CD4-positive, CD25-positive, alpha-beta regulatory T cell (primary cell): ENCODE results near the gene KLRD1. TPM values are rescaled to one million over a fixed set of nuclear protein-coding genes. Genes with fewer than 3 reads are reported as not detected.
A peak's percentile ranks its signal among the peaks of the same experiment; 100 is the strongest.
"Not testable (repeated sequence)": the region's sequence is repeated elsewhere in the genome, so short reads cannot be mapped to it uniquely, and the experiment has no call there.

Source experiments
- ATAC-seq, 2 donors: fragments of 150-1000 bp; cut with Tn5 transposase; one replicate each; pipeline ENCODE4 v1.10.0; 2021; ENCODE audit warnings: low read depth in 2 of 2, moderate number of reproducible peaks in 2 of 2, moderate library complexity in 1 of 2
- DNase-seq, 3 donors: peaks; one replicate each; pipeline versions ENCODE4 v3.0.0 to v3.0.0-alpha.2; 2012 to 2022; ENCODE audit warnings: mixed read lengths in 1 of 3
- H3K27ac ChIP-seq: one replicate; pipeline ENCODE4 v1.7.0; 2013; ENCODE audit warnings: mild to moderate bottlenecking, low read length; ENCODE audit not compliant: insufficient read depth, poor library complexity, severe bottlenecking
- H3K27me3 ChIP-seq: one replicate; pipeline ENCODE4 v1.7.0; 2013; ENCODE audit warnings: low read length; ENCODE audit not compliant: control insufficient read depth, insufficient read depth
- H3K36me3 ChIP-seq: one replicate; pipeline ENCODE4 v1.7.0; 2013; ENCODE audit warnings: mild to moderate bottlenecking, low read length, moderate library complexity; ENCODE audit not compliant: control insufficient read depth, insufficient read depth
- H3K4me1 ChIP-seq: 2 replicates; pipeline ENCODE4 v1.7.0; 2013; ENCODE audit warnings: mild to moderate bottlenecking, low read length; ENCODE audit not compliant: insufficient read depth, control insufficient read depth, poor library complexity, severe bottlenecking
- H3K4me3 ChIP-seq: one replicate; pipeline ENCODE4 v1.7.0; 2013; ENCODE audit warnings: low read depth, mild to moderate bottlenecking, low read length, moderate library complexity
- H3K9me3 ChIP-seq, 2 experiments: 1 replicate in 1 of 2; 2 replicates in 1 of 2; pipeline ENCODE4 v1.7.0; 2013; ENCODE audit warnings: low read length in 2 of 2, mild to moderate bottlenecking in 1 of 2, moderate library complexity in 1 of 2; ENCODE audit not compliant: control insufficient read depth in 2 of 2
- H3K27ac Mint-ChIP-seq, 3 donors: one replicate each; pipeline ENCODE4 v1.8.0; 2020 to 2022; ENCODE audit warnings: mild to moderate bottlenecking in 3 of 3, mixed read lengths in 3 of 3, moderate library complexity in 2 of 3
- H3K27me3 Mint-ChIP-seq: one replicate; pipeline ENCODE4 v1.8.0; 2022; ENCODE audit warnings: mild to moderate bottlenecking, mixed read lengths
- H3K36me3 Mint-ChIP-seq: one replicate; pipeline ENCODE4 v1.8.0; 2020; ENCODE audit warnings: mixed read lengths
- H3K4me1 Mint-ChIP-seq, 4 donors: one replicate each; pipeline ENCODE4 v1.8.0; 2020 to 2022; ENCODE audit warnings: mixed read lengths in 4 of 4, mild to moderate bottlenecking in 1 of 4
- H3K4me3 Mint-ChIP-seq, 4 donors: one replicate each; pipeline ENCODE4 v1.8.0; 2020 to 2022; ENCODE audit warnings: mild to moderate bottlenecking in 4 of 4, mixed read lengths in 4 of 4, moderate library complexity in 3 of 4
- H3K9me3 Mint-ChIP-seq, 7 donors: one replicate each; pipeline ENCODE4 v1.8.0; 2020 to 2022; ENCODE audit warnings: mixed read lengths in 7 of 7, mild to moderate bottlenecking in 3 of 7, moderate library complexity in 2 of 7
- polyA plus RNA-seq, 4 donors: library from polyadenylated mRNA; unstranded; fragments of 300-500 nt; fragmentation: Illumina TruSeq; gene quantifications; one replicate each; pipeline ENCODE4 v1.2.3, GENCODE V29; 2021
- total RNA-seq: library from RNA; stranded (reverse); gene quantifications from one replicate; pipeline ENCODE4 v1.2.3, GENCODE V29; 2022

KLRD1 gene
- total and polyA plus RNA-seq, 5 donors from 2014 or later = 0.01 to 1.9 (median 0.20) TPM

- Histone ChIP-seq H3K4me1 (no peaks in the 10 kb centered on the region), H3K9me3 (no peaks in the 10 kb centered on the region), H3K4me3 (no peak overlapping the region), H3K27me3 (no peaks in the 10 kb centered on the region), H3K36me3 (no peaks in the 10 kb centered on the region), H3K27ac (no peak overlapping the region)
- H3K4me1 Mint-ChIP-seq = peaks cover 0 to 5% (median 0%) of the 10 kb centered on the region in 4 donors
- peak overlapping the region in 1 of 4 donors; percentile 85 for H3K4me3 Mint-ChIP-seq
- peaks cover 0 to 2% (median 0%) of the 10 kb centered on the region in 7 donors for H3K9me3 Mint-ChIP-seq
- H3K27me3 Mint-ChIP-seq = no peaks in the 10 kb centered on the region
- ATAC-seq = no peak
- H3K36me3 Mint-ChIP-seq = no peaks in the 10 kb centered on the region
- H3K27ac Mint-ChIP-seq = no peak overlapping the region
- no peak for DNase-seq
These were observed 31.6 kb downstream of the KLRD1 start for GRCh38 chr12:10339053-10339840.

GRCh38 chr12:10340946-10341345 is 33.3 kb downstream of the KLRD1 start:
- DNase-seq, H3K9me3 ChIP-seq, H3K4me1 ChIP-seq, H3K27me3 ChIP-seq, H3K27ac Mint-ChIP-seq, ATAC-seq, H3K4me3 Mint-ChIP-seq, H3K9me3 Mint-ChIP-seq, H3K27ac ChIP-seq, H3K27me3 Mint-ChIP-seq, H3K4me1 Mint-ChIP-seq, H3K36me3 ChIP-seq, H3K36me3 Mint-ChIP-seq, H3K4me3 ChIP-seq: not testable (repeated sequence)

GRCh38 chr12:10341892-10342509 is 34.3 kb downstream of the KLRD1 start:
- Mint-ChIP-seq H3K9me3 (peaks cover 0 to 2% (median 0%) of the 10 kb centered on the region in 7 donors), H3K27me3 (no peaks in the 10 kb centered on the region), H3K4me3 (no peak overlapping the region), H3K4me1 (peaks cover 0 to 5% (median 0%) of the 10 kb centered on the region in 4 donors), H3K36me3 (no peaks in the 10 kb centered on the region), H3K27ac (no peak overlapping the region)
- Histone ChIP-seq H3K4me1 (no peaks in the 10 kb centered on the region), H3K36me3 (no peaks in the 10 kb centered on the region), H3K9me3 (no peaks in the 10 kb centered on the region), H3K27ac (no peak overlapping the region), H3K27me3 (no peaks in the 10 kb centered on the region), H3K4me3 (no peak overlapping the region)
- no peak for DNase-seq
- no peak for ATAC-seq

GRCh38 chr12:10351457-10351856 is 43.8 kb downstream of the KLRD1 start:
- peaks cover 33% of the 10 kb centered on the region for H3K27me3 Mint-ChIP-seq

GRCh38 chr12:10354071-10354470 is 46.4 kb downstream of the KLRD1 start:
- no peaks in the 10 kb centered on the region for H3K36me3 Mint-ChIP-seq
- H3K27ac ChIP-seq = no peak overlapping the region
- no peak overlapping the region for H3K27ac Mint-ChIP-seq
- no peak overlapping the region for H3K4me3 Mint-ChIP-seq
- ATAC-seq (no peak), DNase-seq (no peak)
- no peaks in the 10 kb centered on the region for H3K27me3 ChIP-seq
- no peaks in the 10 kb centered on the region for H3K9me3 ChIP-seq
- no peaks in the 10 kb centered on the region for H3K4me1 Mint-ChIP-seq
- no peaks in the 10 kb centered on the region for H3K4me1 ChIP-seq
- H3K9me3 Mint-ChIP-seq = peaks cover 0 to 10% (median 0%) of the 10 kb centered on the region in 7 donors
- no peaks in the 10 kb centered on the region for H3K36me3 ChIP-seq
- H3K27me3 Mint-ChIP-seq = peaks cover 42% of the 10 kb centered on the region
- H3K4me3 ChIP-seq = no peak overlapping the region

More at GRCh38 chr12:10351457-10351856, 43.8 kb downstream of the KLRD1 start:
- H3K4me1 Mint-ChIP-seq, H3K9me3 ChIP-seq, H3K4me1 ChIP-seq, H3K27ac Mint-ChIP-seq, H3K4me3 Mint-ChIP-seq, H3K36me3 ChIP-seq, H3K27ac ChIP-seq, H3K36me3 Mint-ChIP-seq, DNase-seq, ATAC-seq, H3K4me3 ChIP-seq, H3K27me3 ChIP-seq: not testable (repeated sequence)
- H3K9me3 Mint-ChIP-seq = peaks cover 0 to 10% (median 2%) of the 10 kb centered on the region in 7 donors

- no peak overlapping the region for H3K4me3 ChIP-seq
- H3K9me3 ChIP-seq = no peaks in the 10 kb centered on the region
- no peak overlapping the region for H3K4me3 Mint-ChIP-seq
- ATAC-seq = no peak
- no peaks in the 10 kb centered on the region for H3K27me3 ChIP-seq
- peaks cover 0 to 10% (median 0%) of the 10 kb centered on the region in 7 donors for H3K9me3 Mint-ChIP-seq
- no peaks in the 10 kb centered on the region for H3K36me3 ChIP-seq
- peaks cover 45% of the 10 kb centered on the region for H3K27me3 Mint-ChIP-seq
- H3K4me1 ChIP-seq = no peaks in the 10 kb centered on the region
- H3K36me3 Mint-ChIP-seq = no peaks in the 10 kb centered on the region
- no peak for DNase-seq
- no peak overlapping the region for H3K27ac ChIP-seq
- H3K4me1 Mint-ChIP-seq = no peaks in the 10 kb centered on the region
- no peak overlapping the region for H3K27ac Mint-ChIP-seq
These were observed 46.8 kb downstream of the KLRD1 start for GRCh38 chr12:10354502-10354901.

- no peaks in the 10 kb centered on the region for H3K36me3 Mint-ChIP-seq
- Histone ChIP-seq H3K4me1 (no peaks in the 10 kb centered on the region), H3K9me3 (no peaks in the 10 kb centered on the region), H3K36me3 (no peaks in the 10 kb centered on the region), H3K4me3 (no peak overlapping the region), H3K27me3 (no peaks in the 10 kb centered on the region), H3K27ac (no peak overlapping the region)
- no peaks in the 10 kb centered on the region for H3K4me1 Mint-ChIP-seq
- H3K4me3 Mint-ChIP-seq = no peak overlapping the region
- ATAC-seq (no peak), DNase-seq (no peak)
- no peak overlapping the region for H3K27ac Mint-ChIP-seq
- H3K27me3 Mint-ChIP-seq = peaks cover 35% of the 10 kb centered on the region
- H3K9me3 Mint-ChIP-seq = no peaks in the 10 kb centered on the region
These were observed 50.5 kb downstream of the KLRD1 start for GRCh38 chr12:10358131-10358530.

GRCh38 chr12:10358969-10359368 is 51.3 kb downstream of the KLRD1 start:
- Mint-ChIP-seq H3K4me3 (no peak overlapping the region), H3K4me1 (no peaks in the 10 kb centered on the region), H3K36me3 (no peaks in the 10 kb centered on the region), H3K27me3 (peaks cover 30% of the 10 kb centered on the region), H3K9me3 (no peaks in the 10 kb centered on the region), H3K27ac (no peak overlapping the region)
- no peaks in the 10 kb centered on the region for H3K36me3 ChIP-seq
- H3K27me3 ChIP-seq = no peaks in the 10 kb centered on the region
- no peak overlapping the region for H3K27ac ChIP-seq
- no peaks in the 10 kb centered on the region for H3K9me3 ChIP-seq
- H3K4me1 ChIP-seq = no peaks in the 10 kb centered on the region
- ATAC-seq (no peak), DNase-seq (no peak)
- no peak overlapping the region for H3K4me3 ChIP-seq
